HAP-1 (cell line): ENCODE data around the gene GLP1R.

Source experiments
- DNase-seq, 2 experiments: peaks; one replicate each; pipeline ENCODE4 v3.0.0-alpha.2; 2016 to 2020; ENCODE audit warnings: low spot score in 2 of 2
- H3K27me3 ChIP-seq: fragments of 250-450 bp; sonication (Bioruptor Pico); 2 replicates; pipeline ENCODE4 v1.5.1; 2020; ENCODE audit warnings: low read depth, mild to moderate bottlenecking, moderate library complexity
- H3K36me3 ChIP-seq: fragments of 250-450 bp; sonication (Bioruptor Pico); replicated peaks from 2 replicates; pipeline ENCODE4 v1.5.1; 2020; ENCODE audit warnings: mild to moderate bottlenecking
- H3K4me1 ChIP-seq: fragments of 250-450 bp; sonication (Bioruptor Pico); 2 replicates; pipeline ENCODE4 v1.5.1; 2020; ENCODE audit warnings: mild to moderate bottlenecking
- H3K4me3 ChIP-seq: fragments of 250-450 bp; sonication (Bioruptor Pico); 2 replicates; pipeline ENCODE4 v1.5.1; 2020; ENCODE audit warnings: mild to moderate bottlenecking, moderate library complexity
- H3K9me3 ChIP-seq: fragments of 250-450 bp; sonication (Bioruptor Pico); 2 replicates; pipeline ENCODE4 v1.5.1; 2020; ENCODE audit warnings: mild to moderate bottlenecking, moderate library complexity
- in situ Hi-C: fragments of 300-500 bp; cut with MboI; formaldehyde crosslinking; loops from 3 replicates; pipeline ENCODE4 v1.14.3; 2020; ENCODE audit warnings: low sequenced_read_pairs, inconsistent platforms, mixed read lengths

GLP1R gene

DNA sequence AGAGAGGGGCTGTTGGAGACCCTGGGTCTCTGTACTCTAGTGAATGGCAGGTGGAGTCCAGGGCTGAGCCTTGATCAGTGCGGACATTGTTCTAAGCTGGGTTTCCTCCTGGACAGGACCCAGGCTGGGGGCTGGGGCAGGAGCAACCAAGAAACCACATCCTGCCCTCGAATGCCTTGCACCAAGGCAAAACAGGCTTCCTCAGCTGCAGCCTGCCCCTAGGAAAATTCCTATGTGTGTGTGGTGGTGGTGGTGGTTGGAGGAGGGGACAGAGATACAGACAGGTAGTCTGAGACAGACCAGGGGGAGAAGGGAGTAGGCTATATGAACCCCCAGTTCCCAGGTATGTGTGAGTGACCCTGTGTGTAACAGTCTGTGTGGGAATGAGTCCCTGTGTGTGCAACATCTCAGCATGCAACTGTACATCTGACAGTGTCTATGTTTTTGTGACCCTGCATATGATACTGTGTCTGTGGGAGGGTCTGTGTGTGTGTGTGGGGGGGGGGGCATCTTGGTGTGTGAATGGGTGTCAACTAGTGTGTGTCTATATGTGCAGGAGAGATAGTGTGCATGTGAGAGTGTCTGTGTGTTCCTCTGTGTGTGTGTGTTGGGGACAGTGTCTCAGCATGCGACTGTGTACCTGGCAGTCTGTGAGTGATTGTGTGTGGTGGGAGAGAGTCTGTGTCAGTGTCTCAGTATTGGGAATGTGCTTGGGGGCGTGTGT, 3.0 kb downstream of the GLP1R start:
- no peak for DNase-seq
- Histone ChIP-seq H3K36me3 (no peaks in the 10 kb centered on the region), H3K4me3 (no peak overlapping the region), H3K4me1 (no peaks in the 10 kb centered on the region), H3K27me3 (no peaks in the 10 kb centered on the region), H3K9me3 (no peaks in the 10 kb centered on the region)
- in situ Hi-C loops: no loop called here

DNA sequence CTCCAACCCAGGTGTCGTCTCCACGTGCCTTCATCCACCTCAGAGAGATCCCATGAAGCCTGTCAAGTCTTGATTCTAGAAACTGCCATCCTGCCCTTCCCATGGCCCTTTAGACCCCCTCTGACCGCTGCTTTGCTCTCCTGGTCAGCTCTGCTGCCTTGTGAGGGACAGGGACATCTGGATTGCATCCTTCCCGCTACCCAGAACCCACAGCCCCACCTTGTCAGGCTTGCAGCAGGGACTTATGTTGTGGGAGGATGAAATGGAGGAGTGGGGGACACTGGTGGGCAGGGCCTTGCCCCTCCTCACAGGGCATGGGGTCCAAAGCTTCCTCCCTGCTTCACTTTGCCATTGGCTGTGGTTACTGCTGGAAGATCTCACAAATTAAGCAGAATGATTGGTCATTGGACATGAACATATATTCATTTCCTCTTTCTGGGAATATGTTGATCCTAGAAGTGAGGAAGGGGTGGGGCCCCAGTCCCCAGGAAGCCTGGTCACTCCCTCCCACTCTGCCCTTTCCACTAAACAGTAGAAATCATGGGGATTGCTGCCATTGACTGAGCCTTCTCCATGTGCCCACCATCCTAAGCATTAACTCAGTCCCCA, 4.5 kb downstream of the GLP1R start:
- no peaks in the 10 kb centered on the region for H3K27me3 ChIP-seq
- no peak for DNase-seq

DNA sequence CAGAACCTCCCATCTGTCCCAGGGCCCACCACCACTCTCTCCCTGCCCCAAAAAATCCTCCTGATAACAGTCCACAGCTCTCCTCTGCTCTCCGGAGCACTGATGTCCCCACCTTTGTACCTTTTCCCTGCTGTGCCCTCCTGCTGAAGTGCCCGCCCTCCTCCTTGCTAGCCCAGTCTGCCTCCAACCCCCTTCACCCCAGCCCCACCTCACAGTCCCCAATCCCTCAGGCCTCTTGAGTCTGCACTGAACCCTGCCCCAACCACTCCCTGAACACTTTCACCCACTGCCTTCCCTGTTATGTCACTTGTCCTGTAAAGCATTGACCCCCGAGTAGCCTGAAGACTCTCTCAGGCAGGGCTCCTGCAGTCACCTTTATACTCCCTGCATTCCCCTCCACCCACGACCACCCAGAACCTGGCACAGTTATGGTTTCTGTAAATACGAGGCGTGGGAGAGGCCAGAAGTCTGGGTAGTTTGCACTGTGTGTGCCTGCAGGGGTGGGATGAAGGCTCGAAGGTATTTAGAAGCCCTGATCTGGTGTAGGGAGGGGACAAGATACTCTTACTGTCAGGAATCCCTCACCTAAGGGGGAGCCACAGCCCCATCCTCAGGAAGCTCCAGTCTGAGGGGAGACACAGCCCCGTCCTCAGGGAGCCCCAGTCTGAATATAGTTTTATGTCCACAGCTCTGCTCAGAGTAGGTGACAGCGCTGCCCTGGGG, 5.4 kb downstream of the GLP1R start:
- in situ Hi-C loops: no loop called here
- no peak for DNase-seq
- no peaks in the 10 kb centered on the region for H3K4me1 ChIP-seq

More for the DNA sequence above, 4.5 kb downstream of the GLP1R start:
- in situ Hi-C loops: no loop called here
- H3K9me3 ChIP-seq: no peaks in the 10 kb centered on the region
- H3K4me1 ChIP-seq: no peaks in the 10 kb centered on the region
- no peaks in the 10 kb centered on the region for H3K36me3 ChIP-seq
- no peak overlapping the region for H3K4me3 ChIP-seq

DNA sequence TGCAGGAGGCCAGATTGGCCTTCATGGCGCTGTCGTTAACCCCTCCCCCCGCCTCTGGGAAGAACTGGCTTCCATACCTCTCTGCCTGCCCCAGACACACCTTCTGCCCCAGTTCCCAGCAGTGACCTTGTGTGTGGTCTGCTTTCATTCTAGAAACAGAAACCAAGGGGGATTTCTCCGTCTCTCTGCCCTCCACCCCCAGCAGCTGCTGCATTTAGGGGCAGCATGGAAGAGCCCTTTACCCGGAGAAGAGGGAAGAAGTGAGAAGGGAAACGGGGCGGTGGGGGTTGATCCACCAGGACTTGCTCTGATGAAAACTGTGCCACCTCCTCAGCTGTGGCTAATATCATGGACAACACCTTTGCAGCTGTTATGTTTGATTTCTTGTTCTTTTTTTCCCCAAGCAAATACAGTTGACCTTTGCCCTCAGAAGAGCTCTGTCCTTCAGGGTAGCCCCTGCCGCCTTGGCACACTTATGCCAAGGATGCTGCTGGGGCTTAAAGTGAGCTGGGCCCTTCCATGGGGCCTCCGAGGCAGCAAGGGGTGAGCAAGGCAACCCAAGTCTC, 6.1 kb downstream of the GLP1R start:
- in situ Hi-C loops: no loop called here
- no peak overlapping the region for H3K4me3 ChIP-seq
- no peaks in the 10 kb centered on the region; the same call in 1 of the 2 replicates for H3K36me3 ChIP-seq
- no peaks in the 10 kb centered on the region for H3K9me3 ChIP-seq
- no peaks in the 10 kb centered on the region for H3K27me3 ChIP-seq
- DNase-seq: no peak
- H3K4me1 ChIP-seq: no peaks in the 10 kb centered on the region

More for the DNA sequence above, 5.4 kb downstream of the GLP1R start:
- H3K4me3 ChIP-seq: no peak overlapping the region
- no peaks in the 10 kb centered on the region for H3K27me3 ChIP-seq
- H3K36me3 ChIP-seq: no peaks in the 10 kb centered on the region; the same call in 1 of the 2 replicates
- no peaks in the 10 kb centered on the region for H3K9me3 ChIP-seq

DNA sequence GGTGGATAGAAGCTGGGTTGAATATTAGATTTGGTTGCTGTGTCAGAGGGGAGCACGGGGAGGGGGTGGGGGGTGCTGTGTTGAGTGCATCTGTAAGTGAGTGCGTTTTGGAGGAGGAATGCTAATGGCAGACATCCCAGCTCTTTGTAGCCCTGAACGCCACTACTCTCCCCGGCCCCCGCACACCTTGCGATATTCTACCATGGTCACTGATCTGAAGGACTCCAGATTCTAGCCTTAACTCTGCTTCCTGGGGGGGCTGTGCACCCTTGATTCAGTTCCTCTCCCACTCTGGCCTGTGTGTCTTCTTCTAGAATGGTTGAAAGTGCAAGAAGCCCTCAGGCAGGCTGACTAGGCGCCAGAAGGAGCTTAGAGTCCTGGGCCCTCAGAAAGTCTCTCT, 7.1 kb downstream of the GLP1R start:
- H3K4me1 ChIP-seq: no peaks in the 10 kb centered on the region
- in situ Hi-C loops: no loop called here
- no peaks in the 10 kb centered on the region for H3K9me3 ChIP-seq
- DNase-seq: no peak
- no peak overlapping the region for H3K4me3 ChIP-seq
- H3K36me3 ChIP-seq: no peaks in the 10 kb centered on the region; the same call in 1 of the 2 replicates
- no peaks in the 10 kb centered on the region for H3K27me3 ChIP-seq

DNA sequence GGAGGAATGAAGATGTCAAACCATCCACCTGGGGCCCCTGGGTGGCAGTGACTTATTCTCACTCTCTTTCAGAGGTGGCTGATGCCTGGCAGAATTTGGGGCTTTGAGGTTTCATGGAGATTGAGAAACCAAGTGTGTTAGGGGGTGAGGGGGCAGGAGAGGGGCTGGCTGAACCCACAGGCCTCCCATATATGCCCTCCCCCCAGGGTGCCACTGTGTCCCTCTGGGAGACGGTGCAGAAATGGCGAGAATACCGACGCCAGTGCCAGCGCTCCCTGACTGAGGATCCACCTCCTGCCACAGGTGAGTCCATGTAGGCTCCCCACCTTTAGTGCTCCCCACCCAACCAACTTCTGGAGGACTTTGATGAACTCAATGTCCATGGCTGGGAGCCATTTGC, 7.6 kb downstream of the GLP1R start:
- no peak overlapping the region for H3K4me3 ChIP-seq
- H3K4me1 ChIP-seq: no peaks in the 10 kb centered on the region
- no peak for DNase-seq
- no peaks in the 10 kb centered on the region; the same call in 1 of the 2 replicates for H3K36me3 ChIP-seq
- no peaks in the 10 kb centered on the region for H3K9me3 ChIP-seq
- in situ Hi-C loops: no loop called here
- no peaks in the 10 kb centered on the region for H3K27me3 ChIP-seq

DNA sequence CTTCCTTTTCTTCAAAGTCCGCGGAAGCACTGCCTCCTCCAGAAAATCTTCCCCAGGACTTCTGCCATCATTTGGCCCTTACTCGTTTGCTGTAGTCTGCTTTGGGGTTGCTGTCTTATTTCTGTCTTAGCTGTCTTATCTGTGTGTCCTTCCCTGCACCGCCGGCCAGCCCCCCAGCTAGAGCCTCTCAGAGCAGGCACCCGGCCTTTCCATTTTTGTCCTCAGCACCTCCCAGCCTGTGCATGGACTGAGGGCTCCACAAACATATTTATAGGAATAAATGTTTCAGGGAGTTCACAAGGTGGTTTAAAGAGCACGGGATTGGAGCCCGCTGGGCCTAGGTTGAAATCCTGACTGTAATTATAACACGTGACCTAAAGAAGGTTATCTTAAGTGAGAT, 8.1 kb downstream of the GLP1R start:
- in situ Hi-C loops: no loop called here
- Histone ChIP-seq H3K4me1 (no peaks in the 10 kb centered on the region), H3K9me3 (no peaks in the 10 kb centered on the region), H3K27me3 (no peaks in the 10 kb centered on the region), H3K36me3 (no peaks in the 10 kb centered on the region; the same call in 1 of the 2 replicates), H3K4me3 (no peak overlapping the region)
- DNase-seq: no peak

DNA sequence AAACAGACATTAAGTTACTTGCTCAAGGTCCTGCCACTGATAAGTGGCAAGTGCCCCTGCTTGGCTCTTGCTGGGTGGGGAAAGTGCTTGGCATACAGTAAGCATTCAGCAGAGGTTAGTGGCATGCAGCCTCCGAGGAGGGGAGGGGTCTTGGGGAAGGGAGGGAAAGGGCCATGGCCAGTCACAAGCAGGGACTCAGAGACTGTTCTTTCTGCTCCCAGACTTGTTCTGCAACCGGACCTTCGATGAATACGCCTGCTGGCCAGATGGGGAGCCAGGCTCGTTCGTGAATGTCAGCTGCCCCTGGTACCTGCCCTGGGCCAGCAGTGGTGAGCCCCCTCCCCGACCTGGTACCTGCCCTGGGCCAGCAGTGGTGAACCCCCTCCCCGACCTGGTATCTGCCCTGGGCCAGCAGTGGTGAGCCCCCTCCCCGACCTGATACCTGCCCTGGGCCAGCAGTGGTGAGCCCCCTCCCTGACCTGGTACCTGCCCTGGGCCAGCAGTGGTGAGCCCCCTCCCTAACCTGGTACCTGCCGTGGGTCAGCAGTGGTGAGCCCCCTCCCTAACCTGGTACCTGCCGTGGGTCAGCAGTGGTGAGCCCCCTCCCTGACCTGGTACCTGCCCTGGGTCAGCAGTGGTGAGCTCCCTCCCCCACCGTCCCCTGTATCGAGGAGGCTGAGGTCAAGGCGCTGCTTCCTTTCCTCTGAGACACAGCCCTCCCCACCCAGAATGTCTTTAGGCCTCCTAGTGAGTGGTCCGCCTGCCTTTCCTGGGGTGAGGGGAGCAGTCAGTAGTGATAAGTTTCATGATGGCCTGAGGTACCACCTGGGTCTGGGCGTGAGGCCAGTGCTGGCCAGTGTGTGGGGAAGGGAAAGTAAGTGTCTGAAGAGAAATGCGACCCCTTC, 8.9 kb downstream of the GLP1R start:
- Histone ChIP-seq H3K9me3 (no peaks in the 10 kb centered on the region), H3K4me3 (no peak overlapping the region), H3K27me3 (no peaks in the 10 kb centered on the region), H3K36me3 (no peaks in the 10 kb centered on the region; the same call in 1 of the 2 replicates), H3K4me1 (no peaks in the 10 kb centered on the region)
- in situ Hi-C loops: no loop called here
- DNase-seq: no peak

DNA sequence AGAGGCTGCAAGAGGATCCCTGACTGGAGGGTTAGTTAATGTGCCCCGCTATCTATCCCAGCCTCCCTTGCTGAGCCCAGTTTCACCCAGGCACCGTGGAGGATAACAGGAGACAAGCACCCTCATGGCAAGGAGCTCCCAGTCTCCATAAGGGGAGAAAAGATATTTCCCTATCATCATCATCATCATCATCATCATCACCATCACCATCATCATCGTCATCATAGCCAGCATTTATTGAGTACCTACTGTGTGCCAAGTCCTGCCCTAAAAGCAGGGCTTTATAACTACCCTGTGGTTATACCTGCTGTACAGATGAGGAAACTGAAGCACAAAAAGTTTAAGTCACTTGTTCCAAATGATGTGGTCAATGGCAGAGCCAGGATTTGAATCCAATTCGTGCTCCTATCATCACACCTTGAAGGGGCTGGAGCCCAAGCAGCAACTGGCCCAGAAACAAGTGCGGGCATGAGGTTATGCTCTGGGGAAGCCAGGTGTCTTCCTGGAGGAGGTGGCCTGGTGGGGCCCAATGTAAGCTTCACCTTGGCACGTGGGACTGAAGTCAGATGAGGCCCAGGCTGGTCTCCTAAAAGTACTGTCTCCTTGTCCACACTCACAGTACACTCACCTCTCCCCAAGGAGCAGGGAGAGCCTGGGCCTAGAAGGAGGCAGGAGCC, 10.0 kb downstream of the GLP1R start:
- Histone ChIP-seq H3K27me3 (no peaks in the 10 kb centered on the region), H3K9me3 (no peaks in the 10 kb centered on the region), H3K4me1 (no peaks in the 10 kb centered on the region), H3K4me3 (no peak overlapping the region), H3K36me3 (no peaks in the 10 kb centered on the region; the same call in 1 of the 2 replicates)
- DNase-seq: no peak
- in situ Hi-C loops: no loop called here

DNA sequence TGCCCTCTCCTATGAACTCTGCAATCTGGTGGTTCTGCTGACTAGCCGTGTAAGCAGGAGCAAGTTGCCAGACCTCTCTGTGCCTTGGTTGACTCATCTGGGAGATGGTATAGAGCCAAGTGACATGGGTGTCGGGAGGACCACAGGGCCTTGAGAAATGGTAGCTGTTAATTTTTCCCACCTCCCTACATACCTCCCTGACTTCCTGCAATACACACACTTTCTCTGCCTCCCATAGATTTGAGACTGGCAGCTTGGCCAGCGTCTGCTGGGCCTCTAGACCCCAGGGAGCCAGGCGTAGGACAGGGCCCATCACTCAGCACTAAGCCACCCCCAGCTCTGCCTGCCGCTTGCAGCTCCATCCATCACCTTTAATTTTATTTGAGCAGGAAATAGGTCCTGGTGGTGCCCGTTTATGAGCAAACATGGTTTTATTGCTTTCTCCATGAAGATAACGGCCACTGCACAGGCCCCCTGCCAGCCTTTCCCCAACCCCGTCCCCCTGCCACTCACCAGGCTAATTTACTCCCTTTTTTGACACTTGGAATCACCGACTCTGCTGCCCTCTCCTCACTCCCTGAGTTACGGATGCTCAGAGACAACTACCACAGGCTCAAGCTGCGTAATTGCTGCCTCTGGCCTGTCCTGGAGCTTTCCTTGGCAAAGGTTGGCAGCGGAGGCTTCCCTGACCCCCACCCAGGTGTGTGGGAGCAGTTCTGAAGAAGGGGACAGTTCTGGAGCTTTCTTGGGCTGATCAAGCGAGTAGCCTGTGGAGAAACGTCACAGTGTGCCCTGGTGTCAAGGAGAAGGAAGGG, 11.1 kb downstream of the GLP1R start:
- H3K4me1 ChIP-seq: no peaks in the 10 kb centered on the region
- no peaks in the 10 kb centered on the region for H3K27me3 ChIP-seq
- H3K36me3 ChIP-seq: no peaks in the 10 kb centered on the region; the same call in 1 of the 2 replicates
- in situ Hi-C loops: no loop called here
- no peak for DNase-seq
- H3K9me3 ChIP-seq: no peaks in the 10 kb centered on the region
- no peak overlapping the region for H3K4me3 ChIP-seq

DNA sequence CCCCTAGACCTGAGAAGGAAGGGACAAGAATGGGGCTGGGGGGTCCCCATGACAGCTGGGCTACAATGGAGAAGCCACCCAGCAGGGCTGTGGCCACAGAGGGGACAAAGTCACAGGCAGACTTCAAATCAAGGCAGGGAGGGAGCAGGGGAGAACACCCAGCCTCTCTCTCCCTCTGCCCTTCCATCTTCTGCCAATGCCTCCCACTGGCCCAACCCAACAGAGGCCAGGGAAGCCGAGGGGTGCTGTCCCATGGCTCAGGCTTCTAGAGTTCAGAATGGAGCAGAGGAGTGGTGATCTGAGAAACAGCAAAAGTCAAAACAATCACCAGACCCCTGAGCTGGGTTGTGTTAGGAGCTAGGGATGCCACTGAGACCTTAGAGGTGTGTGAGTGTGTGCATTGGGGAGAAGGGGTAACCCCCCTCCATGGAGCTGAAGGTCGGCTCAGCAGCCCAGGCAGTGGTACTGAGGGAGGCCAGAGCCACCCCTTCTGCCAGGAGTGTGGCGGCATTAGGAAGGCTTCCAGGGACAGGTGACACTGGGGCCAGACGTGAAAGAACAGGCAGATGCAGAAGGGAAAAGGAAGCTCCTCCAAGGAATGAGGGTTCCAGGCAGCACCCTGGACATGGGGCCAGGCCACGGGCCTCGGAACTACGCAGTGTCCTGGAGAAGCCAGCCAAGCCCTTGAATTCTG, 12.0 kb downstream of the GLP1R start:
- DNase-seq: no peak
- Histone ChIP-seq H3K36me3 (no peaks in the 10 kb centered on the region; the same call in 1 of the 2 replicates), H3K4me3 (no peak overlapping the region), H3K9me3 (no peaks in the 10 kb centered on the region), H3K4me1 (no peaks in the 10 kb centered on the region), H3K27me3 (no peaks in the 10 kb centered on the region)
- in situ Hi-C loops: no loop called here

DNA sequence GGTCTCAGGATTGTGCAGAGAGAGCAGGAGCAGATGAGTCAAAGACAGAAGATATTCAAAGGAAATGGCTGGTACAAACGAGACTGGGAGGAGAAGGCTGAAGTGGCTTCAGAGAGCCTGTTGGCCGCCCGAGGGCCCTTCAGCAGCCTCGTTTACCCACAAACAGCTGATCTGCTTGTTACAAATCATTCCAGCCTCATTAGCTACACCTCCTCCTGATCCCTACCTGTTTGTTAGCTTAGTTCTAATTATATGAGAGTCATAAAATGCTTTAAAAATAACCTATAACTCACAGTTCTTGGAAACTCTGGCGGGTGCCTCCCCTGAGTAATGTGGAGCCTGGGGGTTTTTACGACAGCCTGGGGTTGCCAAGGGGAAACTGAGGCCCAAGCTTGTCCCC, 12.6 kb downstream of the GLP1R start:
- Histone ChIP-seq H3K36me3 (no peaks in the 10 kb centered on the region; the same call in 1 of the 2 replicates), H3K4me1 (no peaks in the 10 kb centered on the region), H3K27me3 (no peaks in the 10 kb centered on the region), H3K4me3 (no peak overlapping the region), H3K9me3 (no peaks in the 10 kb centered on the region)
- no peak for DNase-seq
- in situ Hi-C loops: no loop called here
